Stimulated activated CD8-positive, alpha-beta memory T cell treated with anti-CD3 and anti-CD28 coated beads, Interleukin-4, amount 100 ng/mL, for 1 hour (primary cell): ENCODE results near the gene EPB41L1.

Experiments
- DNase-seq, 2 donors: peaks; one replicate each; pipeline ENCODE4 v3.0.0-alpha.2; 2020; ENCODE audit warnings: low read depth in 2 of 2, low spot score in 1 of 2

The EPB41L1 gene

GRCh38 chr20:36153736-36154699 is 522 bp upstream of the EPB41L1 start:
- no peak for DNase-seq

GRCh38 chr20:36155629-36155971 is 1.1 kb downstream of the EPB41L1 start:
- no peak for DNase-seq

GRCh38 chr20:36155991-36156390 is 1.5 kb downstream of the EPB41L1 start:
- no peak for DNase-seq

GRCh38 chr20:36157610-36158009 is 3.1 kb downstream of the EPB41L1 start:
- no peak for DNase-seq

GRCh38 chr20:36158160-36158741 is 3.7 kb downstream of the EPB41L1 start:
- DNase-seq = no peak

- DNase-seq = no peak
Observed at GRCh38 chr20:36159833-36160232, 5.3 kb downstream of the EPB41L1 start.

- DNase-seq = no peak
Observed at GRCh38 chr20:36162272-36162966, 7.9 kb downstream of the EPB41L1 start.

- no peak for DNase-seq
Observed at GRCh38 chr20:36167902-36168503, 13.5 kb downstream of the EPB41L1 start.

GRCh38 chr20:36170542-36171215 is 16.1 kb downstream of the EPB41L1 start:
- no peak for DNase-seq

- DNase-seq = no peak
Observed at GRCh38 chr20:36173451-36173933, 19.0 kb downstream of the EPB41L1 start.

- no peak for DNase-seq
Observed at GRCh38 chr20:36175016-36175415, 20.5 kb downstream of the EPB41L1 start.

GRCh38 chr20:36175475-36175995 is 21.0 kb downstream of the EPB41L1 start:
- DNase-seq = no peak

- no peak for DNase-seq
Observed at GRCh38 chr20:36177716-36178115, 23.2 kb downstream of the EPB41L1 start.

- DNase-seq = no peak
Observed at GRCh38 chr20:36179170-36179945, 24.8 kb downstream of the EPB41L1 start.

- no peak for DNase-seq
Observed at GRCh38 chr20:36180323-36180722, 25.8 kb downstream of the EPB41L1 start.

GRCh38 chr20:36181934-36182603 is 27.5 kb downstream of the EPB41L1 start:
- DNase-seq = no peak

- no peak for DNase-seq
Observed at GRCh38 chr20:36182604-36183154, 28.1 kb downstream of the EPB41L1 start.

- no peak for DNase-seq
Observed at GRCh38 chr20:36183155-36183944, 28.8 kb downstream of the EPB41L1 start.
